Epithelial cell of esophagus (primary cell): Measurements from ENCODE around the gene KCNJ10.

ENCODE experiments used
- DNase-seq: peaks from one replicate; pipeline ENCODE4 v3.0.0; 2010; ENCODE audit warnings: low read depth
- H3K4me3 ChIP-seq: 2 replicates; pipeline ENCODE4 v1.5.1; 2011; ENCODE audit warnings: mild to moderate bottlenecking, low read length, control low read depth
- CTCF ChIP-seq: IDR thresholded peaks from 2 replicates; pipeline ENCODE4 v1.5.1; 2011; ENCODE audit warnings: low read depth, mild to moderate bottlenecking, low read length, control low read depth, inconsistent platforms; ENCODE audit not compliant: insufficient read depth; ENCODE audit errors: missing control alignments

Gene KCNJ10

GRCh38 chr1:160031365-160032164, 38.4 kb downstream of the KCNJ10 start, which contains the start of gene PIGM:
TSS of gene PIGM (minus strand) at chr1:160031990. CDS start at chr1:160031739, 251 bp downstream.
- DNase-seq = peak; percentile 98
- H3K4me3 ChIP-seq = peak within 1 kb of the TSS; percentile 93
- no peak for TF ChIP-seq CTCF

- peak overlapping the region; percentile 93 for H3K4me3 ChIP-seq
- TF ChIP-seq CTCF = no peak
- peak; percentile 45 for DNase-seq
Measured at GRCh38 chr1:160030657-160031364, 39.1 kb downstream of the KCNJ10 start.

GRCh38 chr1:160028426-160028825, 41.5 kb downstream of the KCNJ10 start:
- no peak overlapping the region for H3K4me3 ChIP-seq
- DNase-seq = no peak
- no peak for TF ChIP-seq CTCF

- no peak for DNase-seq
- no peak overlapping the region for H3K4me3 ChIP-seq
- no peak for TF ChIP-seq CTCF
Measured at GRCh38 chr1:160025314-160025713, 44.6 kb downstream of the KCNJ10 start.

GRCh38 chr1:160024195-160024905, 45.6 kb downstream of the KCNJ10 start:
- H3K4me3 ChIP-seq = no peak overlapping the region
- TF ChIP-seq CTCF = no peak
- DNase-seq = no peak

- peak; percentile 84 for DNase-seq
- no peak overlapping the region for H3K4me3 ChIP-seq
Measured at GRCh38 chr1:160022330-160023310, 47.3 kb downstream of the KCNJ10 start.

More at GRCh38 chr1:160022330-160023310, 47.3 kb downstream of the KCNJ10 start:
- no peak for TF ChIP-seq CTCF
